SK-N-SH (cell line): Measurements from ENCODE around the gene SOX8. TPM values are rescaled to one million over a fixed set of nuclear protein-coding genes. Genes with fewer than 3 reads are reported as not detected.

Experiments used
- CTCF ChIA-PET: fragments of 300-600, 350-600 bp; formaldehyde crosslinking; extraction: SDS; loops from one replicate; lab custom pipeline; 2021; lab: Yijun Ruan, JAX
- POLR2A ChIA-PET: fragments of 350-600 bp; sonication (Branson Sonifier 250); formaldehyde crosslinking; extraction: SDS; loops from one replicate; lab custom pipeline; 2020; ENCODE audit warnings: antibody characterized with exemption, inconsistent platforms; lab: Yijun Ruan, JAX
- DNase-seq: peaks from one replicate; pipeline ENCODE4 v3.0.0; 2012
- H2AFZ ChIP-seq: fragments of 200-600 bp; sonication (generic); 2 replicates; pipeline ENCODE4 v1.8.1; 2016; ENCODE audit warnings: antibody characterized with exemption, mild to moderate bottlenecking, low read depth
- H3F3A ChIP-seq: fragments of 200-600 bp; sonication (generic); replicated peaks from 2 replicates; pipeline ENCODE3; 2016; ENCODE audit warnings: antibody characterized with exemption, mild to moderate bottlenecking; ENCODE audit not compliant: insufficient read depth
- H3K27ac ChIP-seq, 2 experiments: fragments of 200-500 bp in 1 of 2; fragments of 200-600 bp in 1 of 2; sonication (Bioruptor generic) in 1 of 2; sonication (generic), shearing (Covaris generic) in 1 of 2; 2 replicates each; pipeline versions ENCODE4 v1.5.1 to v1.6.1; 2014 to 2016; ENCODE audit warnings: low read depth in 2 of 2, inconsistent platforms in 1 of 2, low read length in 1 of 2, mild to moderate bottlenecking in 1 of 2, mixed read lengths in 1 of 2
- H3K27me3 ChIP-seq: fragments of 200-600 bp; sonication (generic), shearing (Covaris generic); 2 replicates; pipeline ENCODE4 v1.6.1; 2016; ENCODE audit warnings: mixed run types; ENCODE audit not compliant: insufficient read depth
- H3K36me3 ChIP-seq, 2 experiments: fragments of 200-500 bp in 1 of 2; fragments of 200-600 bp in 1 of 2; sonication (Bioruptor generic) in 1 of 2; sonication (generic) in 1 of 2; replicated peaks in 1 of 2; 2 replicates each; pipeline versions ENCODE3 to v1.5.1; 2014 to 2016; ENCODE audit warnings: low read length in 1 of 2, mild to moderate bottlenecking in 1 of 2; ENCODE audit not compliant: insufficient read depth in 2 of 2, control insufficient read depth in 1 of 2
- H3K4me1 ChIP-seq, 2 experiments: fragments of 200-500 bp in 1 of 2; fragments of 200-600 bp in 1 of 2; sonication (Bioruptor generic) in 1 of 2; sonication (generic), shearing (Covaris generic) in 1 of 2; 2 replicates each; pipeline versions ENCODE4 v1.5.1 to v1.6.1; 2014 to 2016; ENCODE audit warnings: low read depth in 1 of 2, low read length in 1 of 2, mixed run types in 1 of 2; ENCODE audit not compliant: insufficient read depth in 2 of 2, control insufficient read depth in 1 of 2
- H3K4me2 ChIP-seq: fragments of 200-600 bp; sonication (generic), shearing (Covaris generic); 2 replicates; pipeline ENCODE4 v1.6.1; 2017; ENCODE audit warnings: mixed run types
- H3K4me3 ChIP-seq, 2 experiments: fragments of 200-500 bp in 1 of 2; fragments of 200-600 bp in 1 of 2; sonication (Bioruptor generic) in 1 of 2; sonication (generic), shearing (Covaris generic) in 1 of 2; 2 replicates each; pipeline versions ENCODE4 v1.5.1 to v1.8.1; 2014 to 2016; ENCODE audit warnings: low read depth in 2 of 2, inconsistent platforms in 1 of 2, low read length in 1 of 2, mild to moderate bottlenecking in 1 of 2, mixed read lengths in 1 of 2, moderate library complexity in 1 of 2
- H3K79me2 ChIP-seq: fragments of 200-600 bp; sonication (generic); 2 replicates; pipeline ENCODE4 v1.8.1; 2017; ENCODE audit warnings: mild to moderate bottlenecking; ENCODE audit not compliant: insufficient read depth
- H3K9ac ChIP-seq: fragments of 200-600 bp; sonication (generic); 2 replicates; pipeline ENCODE4 v1.6.1; 2017; ENCODE audit warnings: mixed run types
- H3K9me2 ChIP-seq: fragments of 200-600 bp; sonication (generic); 2 replicates; pipeline ENCODE4 v1.6.1; 2017; ENCODE audit warnings: mixed run types
- H3K9me3 ChIP-seq: fragments of 200-600 bp; sonication (generic); 2 replicates; pipeline ENCODE4 v1.6.1; 2017; ENCODE audit warnings: mixed run types, mild to moderate bottlenecking, moderate library complexity
- H4K20me1 ChIP-seq: fragments of 200-600 bp; sonication (generic); 2 replicates; pipeline ENCODE4 v1.6.1; 2017; ENCODE audit warnings: mild to moderate bottlenecking, mixed run types; ENCODE audit not compliant: insufficient read depth
- GATA2 ChIP-seq: sonication (generic); formaldehyde crosslinking; IDR thresholded peaks from 2 replicates; pipeline ENCODE4 v1.5.0; 2020; ENCODE audit warnings: mild to moderate bottlenecking, missing genetic modification reagents
- JUND ChIP-seq: IDR thresholded peaks from 2 replicates; pipeline ENCODE4 v1.4.0; 2012
- REST ChIP-seq: IDR thresholded peaks from 2 replicates; pipeline ENCODE4 v1.6.1; 2012; ENCODE audit warnings: mild to moderate bottlenecking, low read depth, low read length, moderate library complexity
- WGBS: methylation state at CpG from one replicate; pipeline ENCODE4 v1.1.6; 2017; ENCODE audit warnings: low lambda C conversion rate; 5-methylcytosine and 5-hydroxymethylcytosine counted together
- polyA plus RNA-seq, 3 experiments: library from polyadenylated mRNA; depleted of rRNA; stranded (reverse); fragments of >200 nt; gene quantifications; 2 replicates each; pipeline ENCODE4 v1.2.3, GENCODE V29; 2012

The SOX8 gene
- polyA plus RNA-seq, 1 of the 3 experiments (the other 2 are of a cell fraction), result not detected

- CTCF ChIA-PET, result interaction anchor here (0.5 to 2.8 kb wide), 4 partner anchors 9 to 372 kb away, joined by 3 to 13 read pairs (median 3); no protein-coding TSS in a partner anchor
- WGBS, result 0% methylated on average over 4 of the region's 15 CpGs
- POLR2A ChIA-PET, result no interaction called here
Observed at GRCh38 chr16:1036166-1036565, 54.6 kb downstream of the SOX8 start.

More at GRCh38 chr16:1036166-1036565, 54.6 kb downstream of the SOX8 start:
- Histone ChIP-seq H3F3A (no peaks in the 10 kb centered on the region), H3K4me1 (no peaks in the 10 kb centered on the region), H3K27me3 (peaks cover 56% of the 10 kb centered on the region), H3K36me3 (no peaks in the 10 kb centered on the region), H3K9ac (no peak overlapping the region), H3K4me2 (no peak overlapping the region), H3K9me3 (no peaks in the 10 kb centered on the region), H3K27ac (no peak overlapping the region), H4K20me1 (no peaks in the 10 kb centered on the region), H3K9me2 (no peaks in the 10 kb centered on the region), H3K79me2 (no peaks in the 10 kb centered on the region), H2AFZ (no peak overlapping the region), H3K4me3 (no peak overlapping the region)
- no peak for DNase-seq
- TF ChIP-seq REST, result no peak
- TF ChIP-seq JUND, result no peak
- TF ChIP-seq GATA2 (CRISPR knock-in tag), result no peak

Other genes with a start within 250 kb of the SOX8 start
- 14.4 TPM in 2 replicates for gene CIAO3, start 240.8 kb upstream of the SOX8 start, polyA plus RNA-seq (2012; rRNA removed)
- gene MSLN, start 221.0 kb upstream of the SOX8 start, polyA plus RNA-seq (2012; rRNA removed), result 0.02 and 0.19 TPM in 2 replicates
- gene RPUSD1, start 193.4 kb upstream of the SOX8 start, polyA plus RNA-seq (2012; rRNA removed), result 27.7 and 29.9 TPM in 2 replicates
- gene CHTF18, start 193.2 kb upstream of the SOX8 start, polyA plus RNA-seq (2012; rRNA removed), result 17.7 and 18.0 TPM in 2 replicates
- gene GNG13, start 181.0 kb upstream of the SOX8 start, polyA plus RNA-seq (2012; rRNA removed), result not detected in 2 replicates
- gene LMF1, start 10.8 kb upstream of the SOX8 start, polyA plus RNA-seq (2012; rRNA removed), result 5.7 and 8.2 TPM in 2 replicates
- not detected in 2 replicates for gene SSTR5, start 91.0 kb downstream of the SOX8 start, polyA plus RNA-seq (2012; rRNA removed)
- gene C1QTNF8, start 114.5 kb downstream of the SOX8 start, polyA plus RNA-seq (2012; rRNA removed), result not detected in 2 replicates
- not detected in 2 replicates for gene CACNA1H, start 171.3 kb downstream of the SOX8 start, polyA plus RNA-seq (2012; rRNA removed)
- gene TPSG1, start 243.5 kb downstream of the SOX8 start, polyA plus RNA-seq (2012; rRNA removed), result not detected in 2 replicates
- not detected in 2 replicates for gene TPSB2, start 248.4 kb downstream of the SOX8 start, polyA plus RNA-seq (2012; rRNA removed)